ENCODE measurements around the gene MYO5B.

The MYO5B gene

DNA sequence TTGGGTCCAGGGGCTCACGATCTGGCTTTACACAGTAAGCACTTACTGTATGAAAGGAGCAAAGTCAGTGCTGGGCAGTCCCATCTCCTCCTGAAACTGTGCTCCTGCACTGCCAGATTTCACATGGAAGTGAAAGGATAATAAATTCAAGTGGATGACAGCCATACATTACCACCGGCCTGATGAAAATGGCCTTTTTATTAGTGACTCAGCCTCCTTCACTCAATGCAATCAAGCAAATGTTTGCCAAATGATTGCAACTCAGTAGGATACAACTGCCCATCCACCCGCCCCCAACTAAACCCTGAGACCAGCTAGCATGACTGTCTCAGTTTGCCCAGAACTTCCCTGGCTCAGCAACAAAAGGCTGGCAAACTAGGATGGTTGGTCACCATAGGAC, 77.1 kb downstream of the MYO5B start:
- no peaks in the 10 kb centered on the region for H3K9me3 ChIP-seq (ENCODE audit: control insufficient read depth in 5 of 5, low read length in 5 of 5)
- peaks cover 0 to 12% (median 2%) of the 10 kb centered on the region in 5 donors for H3K27me3 ChIP-seq (ENCODE audit: control insufficient read depth in 5 of 5, insufficient read depth in 4 of 5, low read length in 5 of 5)
- no peaks in the 10 kb centered on the region for H3K36me3 ChIP-seq (ENCODE audit: control insufficient read depth in 5 of 5, insufficient read depth in 5 of 5, low read length in 5 of 5)
- no peak overlapping the region for H3K4me3 ChIP-seq (ENCODE audit: low read depth in 1 of 5, low read length in 5 of 5)
- H3K4me1 ChIP-seq (ENCODE audit: control insufficient read depth in 5 of 5, insufficient read depth in 5 of 5, low read length in 5 of 5): peaks cover 0 to 6% (median 3%) of the 10 kb centered on the region in 5 donors
- H3K9ac ChIP-seq (ENCODE audit: low read length in 5 of 5): no peak overlapping the region
- no peak overlapping the region for H3K27ac ChIP-seq (ENCODE audit: low read depth, low read length)

- H3K4me3 ChIP-seq (ENCODE audit: low read depth in 1 of 5, low read length in 5 of 5): no peak overlapping the region
- H3K9me3 ChIP-seq (ENCODE audit: control insufficient read depth in 5 of 5, low read length in 5 of 5): no peaks in the 10 kb centered on the region
- H3K27ac ChIP-seq (ENCODE audit: low read depth, low read length): no peak overlapping the region
- H3K4me1 ChIP-seq (ENCODE audit: control insufficient read depth in 5 of 5, insufficient read depth in 5 of 5, low read length in 5 of 5): peaks cover 0 to 6% (median 3%) of the 10 kb centered on the region in 5 donors
- no peaks in the 10 kb centered on the region for H3K36me3 ChIP-seq (ENCODE audit: control insufficient read depth in 5 of 5, insufficient read depth in 5 of 5, low read length in 5 of 5)
- peaks cover 0 to 8% (median 0%) of the 10 kb centered on the region in 5 donors for H3K27me3 ChIP-seq (ENCODE audit: control insufficient read depth in 5 of 5, insufficient read depth in 4 of 5, low read length in 5 of 5)
- H3K9ac ChIP-seq (ENCODE audit: low read length in 5 of 5): no peak overlapping the region
These were observed 79.9 kb downstream of the MYO5B start for GRCh38 chr18:50115095-50115494.

DNA sequence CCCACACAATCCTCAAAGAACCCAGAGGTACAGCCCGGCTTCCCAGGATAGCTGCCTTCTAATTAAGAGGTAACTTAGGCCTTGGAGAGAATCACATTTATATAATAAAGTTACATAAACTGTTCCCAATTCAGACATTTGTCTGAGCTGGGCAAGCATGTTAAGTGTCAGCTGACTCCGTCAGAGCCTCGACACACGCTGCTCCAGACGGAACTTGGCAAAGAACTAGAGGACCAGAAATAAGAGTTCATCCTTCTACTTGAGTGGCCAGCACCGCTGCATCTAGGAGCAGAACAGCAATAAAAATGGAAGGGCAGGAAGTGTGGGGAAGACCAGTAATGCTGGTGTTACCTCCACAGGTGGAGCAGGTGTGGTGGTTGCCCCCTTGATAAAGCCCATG, 80.5 kb downstream of the MYO5B start:
- no peaks in the 10 kb centered on the region for H3K9me3 ChIP-seq (ENCODE audit: control insufficient read depth in 5 of 5, low read length in 5 of 5)
- no peak overlapping the region for H3K4me3 ChIP-seq (ENCODE audit: low read depth in 1 of 5, low read length in 5 of 5)
- peaks cover 0 to 6% (median 0%) of the 10 kb centered on the region in 5 donors for H3K27me3 ChIP-seq (ENCODE audit: control insufficient read depth in 5 of 5, insufficient read depth in 4 of 5, low read length in 5 of 5)
- H3K9ac ChIP-seq (ENCODE audit: low read length in 5 of 5): no peak overlapping the region
- no peak overlapping the region for H3K27ac ChIP-seq (ENCODE audit: low read depth, low read length)
- H3K36me3 ChIP-seq (ENCODE audit: control insufficient read depth in 5 of 5, insufficient read depth in 5 of 5, low read length in 5 of 5): no peaks in the 10 kb centered on the region
- peaks cover 0 to 6% (median 3%) of the 10 kb centered on the region in 5 donors for H3K4me1 ChIP-seq (ENCODE audit: control insufficient read depth in 5 of 5, insufficient read depth in 5 of 5, low read length in 5 of 5)

- Histone ChIP-seq H3K4me1 (ENCODE audit: control insufficient read depth in 5 of 5, insufficient read depth in 5 of 5, low read length in 5 of 5) (peaks cover 0 to 6% (median 3%) of the 10 kb centered on the region in 5 donors), H3K27me3 (ENCODE audit: control insufficient read depth in 5 of 5, insufficient read depth in 4 of 5, low read length in 5 of 5) (peaks cover 0 to 6% (median 0%) of the 10 kb centered on the region in 5 donors), H3K9ac (ENCODE audit: low read length in 5 of 5) (no peak overlapping the region)
These were observed 81.2 kb downstream of the MYO5B start for GRCh38 chr18:50113726-50114125.

GRCh38 chr18:50111398-50111797, 83.5 kb downstream of the MYO5B start:
- no peaks in the 10 kb centered on the region for H3K36me3 ChIP-seq (ENCODE audit: control insufficient read depth in 5 of 5, insufficient read depth in 5 of 5, low read length in 5 of 5)
- no peak overlapping the region for H3K27ac ChIP-seq (ENCODE audit: low read depth, low read length)
- H3K27me3 ChIP-seq (ENCODE audit: control insufficient read depth in 5 of 5, insufficient read depth in 4 of 5, low read length in 5 of 5): peaks cover 0 to 3% (median 0%) of the 10 kb centered on the region in 5 donors
- no peak overlapping the region for H3K9ac ChIP-seq (ENCODE audit: low read length in 5 of 5)
- H3K9me3 ChIP-seq (ENCODE audit: control insufficient read depth in 5 of 5, low read length in 5 of 5): no peaks in the 10 kb centered on the region
- H3K4me3 ChIP-seq (ENCODE audit: low read depth in 1 of 5, low read length in 5 of 5): no peak overlapping the region
- peaks cover 0 to 6% (median 3%) of the 10 kb centered on the region in 5 donors for H3K4me1 ChIP-seq (ENCODE audit: control insufficient read depth in 5 of 5, insufficient read depth in 5 of 5, low read length in 5 of 5)

More at GRCh38 chr18:50113726-50114125, 81.2 kb downstream of the MYO5B start:
- Histone ChIP-seq H3K27ac (ENCODE audit: low read depth, low read length) (no peak overlapping the region), H3K9me3 (ENCODE audit: control insufficient read depth in 5 of 5, low read length in 5 of 5) (no peaks in the 10 kb centered on the region), H3K4me3 (ENCODE audit: low read depth in 1 of 5, low read length in 5 of 5) (no peak overlapping the region), H3K36me3 (ENCODE audit: control insufficient read depth in 5 of 5, insufficient read depth in 5 of 5, low read length in 5 of 5) (no peaks in the 10 kb centered on the region)

GRCh38 chr18:50107468-50107977, 87.4 kb downstream of the MYO5B start:
- H3K36me3 ChIP-seq (ENCODE audit: control insufficient read depth in 5 of 5, insufficient read depth in 5 of 5, low read length in 5 of 5): no peaks in the 10 kb centered on the region
- H3K4me1 ChIP-seq (ENCODE audit: control insufficient read depth in 5 of 5, insufficient read depth in 5 of 5, low read length in 5 of 5): no peaks in the 10 kb centered on the region
- H3K27me3 ChIP-seq (ENCODE audit: control insufficient read depth in 5 of 5, insufficient read depth in 4 of 5, low read length in 5 of 5): peaks cover 0 to 3% (median 0%) of the 10 kb centered on the region in 5 donors
- no peak overlapping the region for H3K27ac ChIP-seq (ENCODE audit: low read depth, low read length)
- no peak overlapping the region for H3K4me3 ChIP-seq (ENCODE audit: low read depth in 1 of 5, low read length in 5 of 5)
- no peak overlapping the region for H3K9ac ChIP-seq (ENCODE audit: low read length in 5 of 5)
- H3K9me3 ChIP-seq (ENCODE audit: control insufficient read depth in 5 of 5, low read length in 5 of 5): no peaks in the 10 kb centered on the region

GRCh38 chr18:50105027-50105426, 89.9 kb downstream of the MYO5B start:
- no peaks in the 10 kb centered on the region for H3K4me1 ChIP-seq (ENCODE audit: control insufficient read depth in 5 of 5, insufficient read depth in 5 of 5, low read length in 5 of 5)
- H3K9me3 ChIP-seq (ENCODE audit: control insufficient read depth in 5 of 5, low read length in 5 of 5): no peaks in the 10 kb centered on the region
- H3K36me3 ChIP-seq (ENCODE audit: control insufficient read depth in 5 of 5, insufficient read depth in 5 of 5, low read length in 5 of 5): no peaks in the 10 kb centered on the region
- no peak overlapping the region for H3K9ac ChIP-seq (ENCODE audit: low read length in 5 of 5)
- H3K27ac ChIP-seq (ENCODE audit: low read depth, low read length): no peak overlapping the region
- H3K4me3 ChIP-seq (ENCODE audit: low read depth in 1 of 5, low read length in 5 of 5): no peak overlapping the region
- peaks cover 0 to 3% (median 0%) of the 10 kb centered on the region in 5 donors for H3K27me3 ChIP-seq (ENCODE audit: control insufficient read depth in 5 of 5, insufficient read depth in 4 of 5, low read length in 5 of 5)

DNA sequence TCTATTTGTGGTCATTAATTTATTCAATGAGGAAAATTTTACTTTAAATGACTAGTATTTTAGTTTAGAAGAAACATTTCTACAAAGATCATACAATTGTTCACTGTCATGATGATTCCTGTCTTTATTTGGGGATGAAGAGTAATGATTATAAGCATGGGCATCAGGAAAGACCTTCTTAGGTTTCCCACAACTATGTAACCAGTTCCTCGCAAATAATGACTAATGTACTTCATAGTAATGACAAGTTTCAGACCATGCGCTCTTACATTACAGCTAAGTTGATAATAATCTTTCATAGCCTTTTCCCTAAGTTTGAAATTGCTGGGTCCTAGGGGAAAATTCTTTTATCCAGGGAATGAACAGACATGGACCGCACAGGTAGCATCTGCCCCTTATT, 90.5 kb downstream of the MYO5B start:
- Histone ChIP-seq H3K4me1 (ENCODE audit: control insufficient read depth in 5 of 5, insufficient read depth in 5 of 5, low read length in 5 of 5) (no peaks in the 10 kb centered on the region), H3K36me3 (ENCODE audit: control insufficient read depth in 5 of 5, insufficient read depth in 5 of 5, low read length in 5 of 5) (no peaks in the 10 kb centered on the region), H3K9ac (ENCODE audit: low read length in 5 of 5) (no peak overlapping the region), H3K4me3 (ENCODE audit: low read depth in 1 of 5, low read length in 5 of 5) (no peak overlapping the region), H3K27me3 (ENCODE audit: control insufficient read depth in 5 of 5, insufficient read depth in 4 of 5, low read length in 5 of 5) (peaks cover 0 to 3% (median 0%) of the 10 kb centered on the region in 5 donors), H3K27ac (ENCODE audit: low read depth, low read length) (no peak overlapping the region), H3K9me3 (ENCODE audit: control insufficient read depth in 5 of 5, low read length in 5 of 5) (no peaks in the 10 kb centered on the region)

- no peak overlapping the region for H3K9ac ChIP-seq (ENCODE audit: low read length in 5 of 5)
- H3K9me3 ChIP-seq (ENCODE audit: control insufficient read depth in 5 of 5, low read length in 5 of 5): no peaks in the 10 kb centered on the region
- no peaks in the 10 kb centered on the region for H3K36me3 ChIP-seq (ENCODE audit: control insufficient read depth in 5 of 5, insufficient read depth in 5 of 5, low read length in 5 of 5)
- peaks cover 0 to 3% (median 0%) of the 10 kb centered on the region in 5 donors for H3K27me3 ChIP-seq (ENCODE audit: control insufficient read depth in 5 of 5, insufficient read depth in 4 of 5, low read length in 5 of 5)
- H3K4me1 ChIP-seq (ENCODE audit: control insufficient read depth in 5 of 5, insufficient read depth in 5 of 5, low read length in 5 of 5): no peaks in the 10 kb centered on the region
- H3K4me3 ChIP-seq (ENCODE audit: low read depth in 1 of 5, low read length in 5 of 5): no peak overlapping the region
- H3K27ac ChIP-seq (ENCODE audit: low read depth, low read length): no peak overlapping the region
These were observed 95.1 kb downstream of the MYO5B start for GRCh38 chr18:50099725-50100407.

GRCh38 chr18:50097702-50098101, 97.2 kb downstream of the MYO5B start:
- Histone ChIP-seq H3K27ac (ENCODE audit: low read depth, low read length) (no peak overlapping the region), H3K4me1 (ENCODE audit: control insufficient read depth in 5 of 5, insufficient read depth in 5 of 5, low read length in 5 of 5) (no peaks in the 10 kb centered on the region), H3K4me3 (ENCODE audit: low read depth in 1 of 5, low read length in 5 of 5) (no peak overlapping the region), H3K9me3 (ENCODE audit: control insufficient read depth in 5 of 5, low read length in 5 of 5) (no peaks in the 10 kb centered on the region), H3K9ac (ENCODE audit: low read length in 5 of 5) (no peak overlapping the region), H3K36me3 (ENCODE audit: control insufficient read depth in 5 of 5, insufficient read depth in 5 of 5, low read length in 5 of 5) (no peaks in the 10 kb centered on the region), H3K27me3 (ENCODE audit: control insufficient read depth in 5 of 5, insufficient read depth in 4 of 5, low read length in 5 of 5) (peaks cover 0 to 3% (median 0%) of the 10 kb centered on the region in 5 donors)
